GM23248 (cell line): Measurements from ENCODE around the gene WDR46.

Source experiments
- EZH2 ChIP-seq: fragments of 200-600 bp; sonication (generic); IDR thresholded peaks from 2 replicates; pipeline ENCODE4 v1.6.1; 2018; ENCODE audit warnings: antibody characterized with exemption, mild to moderate bottlenecking; ENCODE audit not compliant: insufficient read depth, poor library complexity, severe bottlenecking
- EZH2phosphoT487 ChIP-seq: fragments of 200-600 bp; sonication (generic); IDR thresholded peaks from 2 replicates; pipeline ENCODE4 v1.6.1; 2018; ENCODE audit warnings: antibody characterized with exemption, moderate library complexity, mild to moderate bottlenecking, low read depth; ENCODE audit not compliant: insufficient read depth

GRCh38 chr6:33264015-33264414 lies 25.0 kb downstream of the WDR46 start:
- TF ChIP-seq EZH2 = no peak
- no peak for TF ChIP-seq EZH2phosphoT487
